Fibroblast of lung (primary cell): ENCODE measurements around the gene C16orf82.

ENCODE experiments used
- CTCF ChIP-seq, 2 donors: IDR thresholded peaks in 1 of 2; conservative IDR thresholded peaks in 1 of 2; 1 replicate in 1 of 2; 2 replicates in 1 of 2; pipeline ENCODE4 v1.5.1; 2011 to 2012; ENCODE audit warnings: low read length in 2 of 2, control low read depth in 1 of 2, inconsistent platforms in 1 of 2, low read depth in 1 of 2, mild to moderate bottlenecking in 1 of 2
- EZH2 ChIP-seq: IDR thresholded peaks from 2 replicates; pipeline ENCODE4 v1.5.1; 2012; ENCODE audit warnings: low read length, control low read depth, mild to moderate bottlenecking; ENCODE audit errors: missing control alignments

GRCh38 chr16:27088216-27088615 is 21.5 kb downstream of the C16orf82 start:
- TF ChIP-seq CTCF (conservative IDR thresholded peaks at IDR 0.05 in 1 of 2, IDR thresholded peaks at IDR 0.05 in 1 of 2; ENCODE audit: low read depth in 1 of 2, low read length in 2 of 2) (no peak), EZH2 (no peak)
